Measurements from ENCODE around the gene GATA3.

GRCh38 chr10:8073691-8074416 lies 19.4 kb downstream of the GATA3 start:
- TF ChIP-seq CTCF (conservative IDR thresholded peaks at IDR 0.05; ENCODE audit: low read depth in 2 of 2): no peak
- no peak for TF ChIP-seq NANOG (IDR thresholded peaks at IDR 0.05; ENCODE audit: borderline replicate concordance)
- TF ChIP-seq POLR2AphosphoS5 (IDR thresholded peaks at IDR 0.05; ENCODE audit: low read depth): no peak
- TF ChIP-seq EZH2 (IDR thresholded peaks at IDR 0.05; ENCODE audit: low read depth, unreplicated experiment): no peak
- TF ChIP-seq EZH2phosphoT487 (IDR thresholded peaks at IDR 0.05; ENCODE audit: unreplicated experiment): no peak

Measured in GM23338 (cell line).